Activated T-cell treated with anti-CD3 and anti-CD28 coated beads, Interleukin-2, amount 50 U/mL, for 48 hours (primary cell): ENCODE measurements around the gene RPL10A.
"Not testable (repeated sequence)": the region's sequence is repeated elsewhere in the genome, so short reads cannot be mapped to it uniquely, and the experiment has no call there.

ENCODE experiments used
- DNase-seq, 2 experiments: peaks; one replicate each; pipeline ENCODE4 v3.0.0-alpha.2; 2020

Gene RPL10A

DNA sequence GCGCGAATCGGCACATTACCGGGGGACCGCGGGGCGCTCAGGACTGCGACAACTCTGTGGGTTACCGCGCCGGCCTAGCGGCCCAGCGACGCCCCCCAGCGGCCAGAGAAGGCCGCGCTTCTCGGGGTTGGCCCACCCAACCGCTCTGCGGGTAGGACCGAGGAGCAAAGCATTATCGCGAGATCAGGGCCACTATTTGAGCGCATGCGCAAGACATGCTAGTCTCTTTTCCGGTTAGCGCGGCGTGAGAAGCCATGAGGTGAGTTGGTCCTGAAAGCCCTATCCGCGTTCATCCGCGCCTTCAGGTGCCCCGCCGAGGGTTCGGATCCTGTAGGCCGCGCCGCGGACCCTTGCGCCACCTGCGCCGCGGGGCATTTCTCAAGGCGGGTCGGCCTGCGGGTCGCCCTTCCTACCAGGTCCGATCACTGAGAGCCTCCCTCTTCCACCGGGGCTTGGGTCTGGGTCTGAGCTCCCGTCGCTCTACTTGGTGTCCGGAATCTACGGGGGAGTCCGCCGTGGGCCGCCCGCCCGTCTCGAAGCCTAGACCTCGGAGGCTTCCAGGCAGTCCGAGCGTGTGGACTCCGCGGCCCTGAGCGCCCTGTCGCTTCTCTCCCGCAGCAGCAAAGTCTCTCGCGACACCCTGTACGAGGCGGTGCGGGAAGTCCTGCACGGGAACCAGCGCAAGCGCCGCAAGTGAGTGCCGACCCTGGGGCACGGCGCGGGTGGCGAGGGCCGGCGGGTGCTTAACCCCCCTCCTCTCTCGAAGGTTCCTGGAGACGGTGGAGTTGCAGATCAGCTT lies at the start of gene RPL10A:
RPL10A (plus strand) TSS at position 221 of the 799 bp plus-strand sequence; CDS start at position 255, 34 bp downstream.
- peak; percentile 96 to 97 for DNase-seq

DNA sequence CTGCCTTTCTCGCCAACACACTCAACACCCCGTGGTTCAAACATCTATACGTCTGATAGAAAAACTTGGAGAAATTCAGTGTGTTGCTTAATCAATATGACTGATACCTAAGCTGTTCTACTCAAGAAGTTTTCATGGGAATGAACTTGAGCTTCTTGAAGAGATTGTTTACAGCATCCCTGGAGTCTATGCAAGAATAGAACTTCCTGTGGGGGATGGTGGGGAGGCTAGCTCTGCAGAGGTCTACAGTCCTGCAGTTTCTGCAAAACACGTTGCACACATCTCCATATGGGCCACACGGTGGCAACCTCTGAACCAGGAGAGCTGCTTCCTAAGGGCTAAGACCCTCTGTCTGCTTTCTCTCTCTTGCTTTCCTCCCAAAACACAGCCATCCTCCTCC lies 48.8 kb upstream of the RPL10A start:
- DNase-seq: no peak

DNA sequence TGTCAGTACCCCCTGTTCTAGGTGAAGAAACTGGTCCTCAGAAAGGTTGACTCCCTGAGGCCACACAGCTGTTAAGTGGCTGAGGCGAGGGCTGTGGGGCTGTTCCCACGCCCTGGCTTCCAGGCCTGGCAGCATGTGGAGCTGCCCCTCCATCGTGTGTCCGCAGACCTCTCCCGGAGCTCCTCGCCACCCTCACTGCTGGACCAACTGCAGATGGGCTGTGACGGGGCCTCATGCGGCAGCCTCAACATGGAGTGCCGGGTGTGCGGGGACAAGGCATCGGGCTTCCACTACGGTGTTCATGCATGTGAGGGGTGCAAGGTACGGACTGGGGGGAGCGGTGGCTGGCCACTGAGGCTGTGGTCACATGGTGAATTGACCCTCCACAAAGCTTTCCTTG lies 48.2 kb upstream of the RPL10A start:
- no peak for DNase-seq

- DNase-seq: no peak
Measured at GRCh38 chr6:35425284-35425683, 42.9 kb upstream of the RPL10A start.

- DNase-seq: no peak
Measured at GRCh38 chr6:35426074-35426473, 42.1 kb upstream of the RPL10A start.

GRCh38 chr6:35427435-35427834 lies 40.8 kb upstream of the RPL10A start:
- DNase-seq: no peak

DNA sequence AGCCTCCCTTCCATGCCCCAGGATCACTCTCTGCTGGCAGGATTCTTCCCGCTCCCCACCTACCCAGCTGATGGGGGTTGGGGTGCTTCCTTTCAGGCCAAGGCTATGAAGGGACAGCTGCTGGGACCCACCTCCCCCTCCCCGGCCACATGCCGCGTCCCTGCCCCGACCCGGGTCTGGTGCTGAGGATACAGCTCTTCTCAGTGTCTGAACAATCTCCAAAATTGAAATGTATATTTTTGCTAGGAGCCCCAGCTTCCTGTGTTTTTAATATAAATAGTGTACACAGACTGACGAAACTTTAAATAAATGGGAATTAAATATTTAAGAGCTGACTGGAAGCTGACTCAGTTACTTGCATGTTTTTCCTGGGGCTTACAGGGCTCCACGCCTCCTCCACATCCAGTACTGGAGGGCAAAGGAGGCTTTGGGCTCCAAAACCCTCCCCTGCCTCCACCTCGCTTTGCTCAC lies 40.3 kb upstream of the RPL10A start:
- DNase-seq: no peak

DNA sequence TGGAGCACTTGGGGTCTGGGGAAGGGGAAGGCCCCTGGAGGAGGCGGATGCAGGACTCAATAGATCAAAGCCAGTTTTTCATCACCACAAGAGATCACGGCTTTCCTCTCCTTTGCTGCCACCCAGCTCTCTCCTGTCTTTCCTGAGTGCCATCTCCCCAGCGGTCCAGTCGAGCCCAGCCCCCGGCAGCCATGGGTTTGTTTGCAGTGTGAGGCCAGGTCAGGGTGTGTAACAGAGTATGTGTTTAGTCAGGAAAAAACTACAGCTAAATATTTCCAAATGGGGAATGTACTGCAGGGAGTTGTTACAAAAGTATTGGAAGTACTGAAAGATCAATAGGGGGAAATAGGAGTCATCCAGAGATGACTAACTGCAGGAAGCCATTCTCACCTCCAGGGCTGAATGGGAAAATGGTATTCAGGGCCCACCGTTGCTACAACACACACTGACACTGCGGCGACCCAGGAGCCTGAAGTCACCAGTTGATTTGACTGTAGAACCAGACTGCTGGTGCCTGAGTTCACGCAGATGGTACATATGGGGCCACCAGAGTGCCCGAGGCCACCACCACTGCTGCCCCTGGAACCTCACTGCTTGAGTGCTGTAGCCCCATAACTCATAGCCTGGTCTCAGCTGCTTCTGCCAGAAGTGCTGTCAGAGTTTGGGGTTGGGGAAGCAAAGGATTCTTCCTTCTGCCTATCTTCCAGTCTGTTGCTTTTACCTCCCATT lies 39.6 kb upstream of the RPL10A start:
- no peak for DNase-seq

DNA sequence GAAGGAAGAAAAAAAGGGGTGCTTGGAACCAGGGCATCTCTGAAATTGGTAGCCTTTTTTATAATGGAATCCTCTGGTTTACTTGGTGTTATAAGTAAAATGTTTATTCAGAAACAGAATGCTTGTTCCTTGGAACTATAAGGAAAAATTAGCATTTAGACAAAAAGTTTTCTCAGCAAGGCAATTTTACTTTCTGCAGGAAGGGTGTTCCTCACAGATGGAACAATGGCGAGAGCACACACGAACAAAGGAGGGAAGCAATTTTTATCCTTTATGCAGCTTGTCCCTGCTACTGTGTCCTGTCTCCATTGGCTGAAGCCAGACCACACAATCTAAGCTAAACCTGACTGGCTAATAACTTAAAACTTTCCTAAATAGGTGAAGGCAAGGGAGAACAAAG lies 38.7 kb upstream of the RPL10A start:
- no peak for DNase-seq

- no peak for DNase-seq
Measured at GRCh38 chr6:35432291-35432690, 35.9 kb upstream of the RPL10A start.

DNA sequence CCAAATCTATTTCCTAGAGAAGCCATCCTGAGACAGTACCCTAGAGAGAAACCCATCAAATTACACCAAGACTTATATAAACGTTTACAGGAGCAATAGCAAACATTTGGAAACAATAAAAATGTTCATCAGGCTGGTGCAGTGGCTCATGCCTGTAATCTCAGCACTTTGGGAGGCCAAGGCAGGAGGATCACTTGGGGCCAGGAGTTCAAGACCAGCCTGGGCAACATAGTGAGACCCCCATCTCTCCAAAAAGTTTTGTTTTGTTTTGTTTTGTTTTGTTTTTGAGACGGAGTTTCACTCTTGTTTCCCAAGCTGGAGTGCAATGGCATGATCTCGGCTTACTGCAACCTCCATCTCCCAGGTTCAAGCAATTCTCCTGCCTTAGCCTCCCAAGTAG lies 35.5 kb upstream of the RPL10A start:
- not testable (repeated sequence) for DNase-seq

GRCh38 chr6:35435074-35435837 lies 32.9 kb upstream of the RPL10A start:
- no peak for DNase-seq

GRCh38 chr6:35436071-35436857 lies 31.9 kb upstream of the RPL10A start:
- no peak for DNase-seq

GRCh38 chr6:35438378-35439065 lies 29.7 kb upstream of the RPL10A start:
- not testable (repeated sequence) for DNase-seq

- no peak for DNase-seq
Measured at GRCh38 chr6:35439308-35439707, 28.9 kb upstream of the RPL10A start.

- no peak for DNase-seq
Measured at GRCh38 chr6:35441205-35441604, 27.0 kb upstream of the RPL10A start.

- no peak for DNase-seq
Measured at GRCh38 chr6:35441642-35442041, 26.6 kb upstream of the RPL10A start.

GRCh38 chr6:35442693-35443092 lies 25.5 kb upstream of the RPL10A start:
- DNase-seq: no peak

DNA sequence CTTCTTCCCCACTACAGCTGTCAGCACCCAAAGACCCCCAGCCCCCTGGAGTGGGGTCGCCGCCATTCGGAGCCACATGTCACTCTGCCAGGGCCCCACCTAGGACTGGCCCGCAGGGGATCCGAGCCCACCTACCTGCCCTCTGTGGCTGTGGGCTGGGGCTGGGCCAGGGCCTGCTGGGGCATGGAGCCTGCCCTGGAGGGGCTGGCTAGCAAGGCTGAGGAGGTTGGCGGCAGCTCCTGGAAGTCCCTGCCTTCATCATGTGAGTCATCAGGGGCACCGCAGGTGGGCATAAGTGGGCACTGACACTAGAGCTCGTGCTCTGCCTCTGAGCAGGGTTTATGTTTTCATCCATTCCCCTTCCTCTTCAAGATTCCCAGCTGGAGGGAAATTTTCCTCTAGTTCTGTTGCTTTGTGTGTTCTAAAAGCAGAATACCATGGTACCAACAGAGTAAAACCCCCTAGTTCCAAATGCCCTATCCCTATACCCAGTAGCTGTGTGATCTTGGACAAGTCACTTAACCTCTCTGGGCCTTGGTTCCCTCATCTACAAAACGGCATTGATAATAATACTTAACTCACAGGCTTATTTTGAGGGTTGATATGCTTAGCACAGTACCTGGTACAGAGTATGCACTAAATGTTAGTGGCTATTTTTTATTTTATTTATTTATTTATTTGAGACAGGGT lies 24.7 kb upstream of the RPL10A start:
- DNase-seq: no peak

DNA sequence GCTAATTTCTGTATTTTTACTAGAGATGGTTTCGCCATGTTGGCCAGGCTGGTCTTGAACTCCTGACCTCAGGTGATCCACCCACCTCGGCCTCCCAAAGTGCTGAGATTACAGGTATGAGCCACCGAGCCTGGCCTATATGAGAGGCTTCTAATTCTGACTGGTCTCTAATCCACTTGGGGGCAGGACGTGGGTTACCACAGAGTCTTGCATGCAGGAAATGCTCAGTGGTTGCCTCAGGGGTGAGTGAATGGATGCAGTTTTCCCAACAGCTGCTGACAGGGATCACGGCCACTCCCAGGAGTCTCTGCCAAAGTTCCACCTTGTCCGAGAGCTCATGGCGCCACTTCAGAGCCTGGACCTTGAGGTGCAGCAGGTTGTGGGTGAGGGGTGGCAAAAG lies 22.5 kb upstream of the RPL10A start:
- DNase-seq: peak in 1 of 2 experiments; percentile 26

DNA sequence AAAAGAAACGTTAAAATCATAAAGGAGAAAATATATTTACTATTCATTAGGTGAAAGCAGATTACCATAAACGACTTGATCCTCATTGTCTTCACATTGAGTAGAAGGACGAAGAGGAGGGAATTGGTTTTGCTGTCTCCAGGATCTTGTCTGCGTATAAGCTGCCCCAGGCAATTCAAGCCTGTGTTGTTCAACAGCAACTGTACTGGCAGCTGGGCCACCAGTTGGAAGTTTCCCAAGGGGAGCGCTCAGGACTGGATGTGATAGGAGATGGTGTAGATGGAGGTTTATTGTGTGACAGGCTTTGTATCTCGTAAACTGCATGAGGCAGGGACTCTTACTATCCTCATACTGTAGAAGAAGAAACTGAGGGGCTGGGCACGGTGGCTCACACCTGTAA lies 20.0 kb upstream of the RPL10A start:
- no peak for DNase-seq
